Activated CD8-positive, alpha-beta T cell treated with anti-CD3 and anti-CD28 coated beads, Interleukin-2, amount 10 ng/mL, durations not matched to agents 7 days and 5 days (primary cell): Measurements from ENCODE around the gene KCNQ2. TPM values are rescaled to one million over a fixed set of nuclear protein-coding genes. Genes with fewer than 3 reads are reported as not detected.
"Not testable (repeated sequence)": the region's sequence is repeated elsewhere in the genome, so short reads cannot be mapped to it uniquely, and the experiment has no call there.

Experiments
- ATAC-seq: fragments of 150-1000 bp; cut with Tn5 transposase; one replicate; pipeline ENCODE4 v1.10.0; 2021; ENCODE audit warnings: moderate library complexity
- CTCF ChIA-PET: fragments of 350-600 bp; sonication (Branson Sonifier 250); formaldehyde crosslinking; loops from one replicate; lab custom pipeline; 2021; ENCODE audit warnings: antibody characterized with exemption; lab: Charles Lee
- POLR2A ChIA-PET: fragments of 350-600 bp; sonication (Branson Sonifier 250); formaldehyde crosslinking; loops from one replicate; lab custom pipeline; 2021; ENCODE audit warnings: antibody characterized with exemption; lab: Charles Lee
- DNase-seq: peaks from one replicate; pipeline ENCODE4 v3.0.0-alpha.2; 2020
- H3K27ac Mint-ChIP-seq: one replicate; pipeline ENCODE4 v1.8.0; 2021; ENCODE audit warnings: mild to moderate bottlenecking, mixed read lengths
- H3K27me3 Mint-ChIP-seq: one replicate; pipeline ENCODE4 v1.8.0; 2021; ENCODE audit warnings: low read depth, mixed read lengths
- H3K36me3 Mint-ChIP-seq: one replicate; pipeline ENCODE4 v1.8.0; 2021; ENCODE audit warnings: low read depth, mixed read lengths
- H3K4me1 Mint-ChIP-seq: one replicate; pipeline ENCODE4 v1.8.0; 2021; ENCODE audit warnings: low read depth, mixed read lengths
- H3K4me3 Mint-ChIP-seq: one replicate; pipeline ENCODE4 v1.8.0; 2021; ENCODE audit warnings: mild to moderate bottlenecking, mixed read lengths
- H3K9me3 Mint-ChIP-seq: one replicate; pipeline ENCODE4 v1.8.0; 2022; ENCODE audit warnings: mixed read lengths; ENCODE audit not compliant: insufficient read depth
- total RNA-seq, 2 experiments: library from RNA; stranded (reverse); gene quantifications; one replicate each; pipeline ENCODE4 v1.2.3, GENCODE V29; 2021

The KCNQ2 gene
- total RNA-seq, 2 experiments from 2014 or later = not detected

DNA sequence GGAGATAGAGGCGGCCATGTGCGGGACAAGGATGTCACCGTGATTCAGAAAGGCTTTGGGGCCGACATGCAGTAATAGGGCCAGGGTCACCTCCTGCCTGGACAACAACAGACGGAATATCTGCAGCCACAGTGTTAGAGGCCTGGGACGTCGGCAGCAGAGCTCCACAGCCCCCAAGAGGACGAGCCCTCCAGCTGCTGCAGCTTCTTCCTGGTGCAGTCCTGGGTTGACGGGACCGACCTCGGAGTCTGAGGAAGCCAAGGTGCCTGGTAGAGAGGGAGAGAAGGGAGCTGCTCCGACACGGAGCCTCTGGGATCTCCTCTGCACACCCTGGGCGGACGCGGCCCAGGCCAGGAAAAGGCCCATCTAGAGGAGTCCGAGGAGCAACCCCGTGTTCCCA, 88.1 kb downstream of the KCNQ2 start:
- DNase-seq = no peak
- peaks cover 21% of the 10 kb centered on the region for H3K9me3 Mint-ChIP-seq
- H3K36me3 Mint-ChIP-seq = no peaks in the 10 kb centered on the region
- ChIA-PET CTCF (no interaction called here), POLR2A (no interaction called here)
- no peaks in the 10 kb centered on the region for H3K4me1 Mint-ChIP-seq
- H3K27me3 Mint-ChIP-seq = peaks cover 1% of the 10 kb centered on the region
- H3K27ac Mint-ChIP-seq = no peak overlapping the region
- ATAC-seq = no peak
- H3K4me3 Mint-ChIP-seq = no peak overlapping the region

DNA sequence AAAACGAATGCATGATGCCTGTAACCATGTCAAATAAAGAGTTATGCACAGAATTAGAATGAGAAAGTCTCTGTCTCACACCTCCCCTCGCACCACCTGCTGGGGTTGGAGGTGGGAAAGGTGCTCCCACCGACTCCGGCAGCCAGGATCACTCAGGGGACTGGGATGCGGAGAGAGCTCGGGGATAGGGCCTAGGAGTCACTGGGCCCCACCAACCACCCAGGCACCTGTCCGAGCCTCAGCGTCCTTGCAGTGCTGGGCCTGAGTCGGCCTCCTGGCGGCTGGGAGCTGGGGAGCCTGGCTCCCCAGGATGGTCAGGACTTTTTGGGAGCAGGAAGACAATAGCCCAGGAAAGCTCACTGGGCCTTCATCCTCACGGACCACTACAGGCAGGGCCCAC, 88.9 kb downstream of the KCNQ2 start:
- no peak overlapping the region for H3K4me3 Mint-ChIP-seq
- no peak overlapping the region for H3K27ac Mint-ChIP-seq
- no peaks in the 10 kb centered on the region for H3K4me1 Mint-ChIP-seq
- no peaks in the 10 kb centered on the region for H3K36me3 Mint-ChIP-seq
- peaks cover 21% of the 10 kb centered on the region for H3K9me3 Mint-ChIP-seq
- DNase-seq (no peak), ATAC-seq (no peak)
- no peaks in the 10 kb centered on the region for H3K27me3 Mint-ChIP-seq
- POLR2A ChIA-PET = no interaction called here
- CTCF ChIA-PET = no interaction called here

DNA sequence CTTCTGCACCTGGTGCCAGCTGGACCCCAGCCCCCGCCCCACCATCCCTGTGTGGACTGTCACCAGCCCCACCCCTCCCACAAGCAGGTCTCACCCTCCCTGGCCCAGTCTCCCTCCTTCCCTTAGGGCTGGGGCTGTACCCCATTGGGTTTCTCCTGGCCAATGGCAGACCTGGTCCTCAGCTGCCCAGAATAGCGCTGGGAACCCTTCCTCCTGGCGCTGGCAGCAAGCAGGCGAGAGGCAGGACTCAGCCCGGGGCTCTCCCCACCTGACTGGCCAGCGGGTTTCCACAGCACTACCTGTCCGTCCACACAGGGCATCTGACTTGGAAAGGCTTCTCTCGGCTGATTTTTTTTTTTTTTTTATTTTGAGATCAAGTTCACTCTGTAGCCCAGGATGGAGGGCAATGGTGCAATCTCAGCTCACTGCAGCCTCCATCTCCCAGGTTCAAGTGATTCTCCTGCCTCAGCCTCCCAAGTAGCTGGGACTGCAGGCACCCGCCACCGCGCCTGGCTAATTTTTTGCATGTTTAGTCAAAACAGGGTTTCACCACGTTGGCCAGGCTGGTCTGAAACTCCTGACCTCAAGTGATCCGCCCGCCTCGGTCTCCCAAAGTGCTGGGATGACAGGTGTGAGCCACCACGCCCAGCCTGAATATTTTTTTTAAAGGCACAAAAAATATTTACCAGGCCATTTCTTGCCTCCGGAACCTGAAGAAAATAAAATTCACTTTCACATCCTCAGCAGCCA, 89.7 kb downstream of the KCNQ2 start:
- H3K9me3 Mint-ChIP-seq = peaks cover 21% of the 10 kb centered on the region
- no peaks in the 10 kb centered on the region for H3K4me1 Mint-ChIP-seq
- ChIA-PET POLR2A (no interaction called here), CTCF (interaction anchor here (1.2 to 3.3 kb wide), 4 partner anchors 12 to 159 kb away, joined by 3 to 25 read pairs (median 15); no protein-coding TSS in a partner anchor)
- no peak overlapping the region for H3K27ac Mint-ChIP-seq
- ATAC-seq (no peak), DNase-seq (no peak)
- H3K36me3 Mint-ChIP-seq = no peaks in the 10 kb centered on the region
- H3K27me3 Mint-ChIP-seq = no peaks in the 10 kb centered on the region
- no peak overlapping the region for H3K4me3 Mint-ChIP-seq

DNA sequence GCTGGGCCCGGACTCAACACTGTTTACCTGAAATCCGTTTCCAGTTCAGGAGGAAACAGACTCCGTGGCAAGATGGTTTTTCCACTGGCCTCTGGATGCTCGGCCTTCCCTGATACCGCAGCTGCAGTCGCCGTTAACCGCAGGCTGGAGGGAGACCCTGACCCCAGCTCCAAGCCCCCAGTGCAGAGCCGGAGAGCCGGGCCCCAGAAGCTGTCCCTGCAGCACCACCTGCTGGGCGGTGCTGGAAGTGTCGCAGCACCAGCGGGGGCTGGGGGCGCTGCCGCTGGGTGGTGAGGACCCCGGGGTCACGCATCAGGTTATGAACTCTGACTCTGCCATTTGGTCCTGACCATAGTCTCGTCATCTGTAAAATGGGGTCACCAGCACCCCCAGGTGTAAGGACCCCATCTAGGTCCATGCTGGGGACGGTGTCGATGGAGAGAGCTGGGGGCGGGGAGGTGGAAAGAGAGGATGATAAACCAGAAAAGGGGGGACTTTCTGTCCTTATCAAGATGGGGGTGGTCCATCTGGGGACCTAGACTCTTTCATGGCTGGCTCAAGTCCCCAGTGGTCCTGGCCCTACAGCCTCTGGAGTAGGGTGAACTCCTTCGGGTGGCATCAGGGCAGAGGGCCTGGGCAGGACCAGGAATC, 90.5 kb downstream of the KCNQ2 start:
- CTCF ChIA-PET = interaction anchor here (1.2 to 3.3 kb wide), 4 partner anchors 11 to 158 kb away, joined by 3 to 25 read pairs (median 15); no protein-coding TSS in a partner anchor
- Mint-ChIP-seq H3K27me3 (peaks cover 4% of the 10 kb centered on the region), H3K4me3 (no peak overlapping the region), H3K4me1 (no peaks in the 10 kb centered on the region), H3K9me3 (peaks cover 17% of the 10 kb centered on the region), H3K36me3 (no peaks in the 10 kb centered on the region), H3K27ac (no peak overlapping the region)
- DNase-seq (peak; percentile 39), ATAC-seq (peak; percentile 61)
- POLR2A ChIA-PET = no interaction called here

DNA sequence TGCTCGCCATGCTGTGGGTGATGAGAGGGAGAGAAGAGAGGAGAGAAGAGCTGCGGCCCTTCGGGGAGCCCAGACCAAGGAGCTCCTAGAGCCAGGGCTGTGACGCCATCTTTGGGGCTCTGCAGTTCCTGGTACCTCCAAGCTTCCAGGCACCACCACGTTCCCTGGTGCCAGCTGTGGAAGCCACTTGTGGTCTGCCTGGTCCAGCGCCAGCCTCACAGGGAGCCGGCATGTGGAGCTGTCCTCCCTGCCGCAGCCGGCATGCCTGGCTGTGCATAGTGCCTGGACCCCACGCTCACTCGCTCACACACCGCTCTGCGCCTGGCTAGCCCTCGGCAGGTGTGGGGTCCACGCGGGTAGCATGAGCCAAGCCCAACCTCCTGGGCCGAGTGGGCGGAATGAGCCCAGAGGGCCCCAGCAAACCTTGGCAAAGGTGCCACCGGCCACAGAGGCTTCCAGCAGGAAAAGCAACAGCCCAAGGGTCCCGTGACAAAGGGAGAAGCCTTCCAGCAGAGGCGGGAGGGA, 92.0 kb downstream of the KCNQ2 start:
- H3K4me1 Mint-ChIP-seq = no peaks in the 10 kb centered on the region
- peaks cover 8% of the 10 kb centered on the region for H3K9me3 Mint-ChIP-seq
- peaks cover 4% of the 10 kb centered on the region for H3K27me3 Mint-ChIP-seq
- no peak for ATAC-seq
- POLR2A ChIA-PET = no interaction called here
- H3K27ac Mint-ChIP-seq = no peak overlapping the region
- CTCF ChIA-PET = interaction anchor here (2.9 to 3.3 kb wide), 2 partner anchors 71 to 157 kb away, joined by 25 read pairs; no protein-coding TSS in a partner anchor
- DNase-seq = no peak
- H3K4me3 Mint-ChIP-seq = no peak overlapping the region
- no peaks in the 10 kb centered on the region for H3K36me3 Mint-ChIP-seq

DNA sequence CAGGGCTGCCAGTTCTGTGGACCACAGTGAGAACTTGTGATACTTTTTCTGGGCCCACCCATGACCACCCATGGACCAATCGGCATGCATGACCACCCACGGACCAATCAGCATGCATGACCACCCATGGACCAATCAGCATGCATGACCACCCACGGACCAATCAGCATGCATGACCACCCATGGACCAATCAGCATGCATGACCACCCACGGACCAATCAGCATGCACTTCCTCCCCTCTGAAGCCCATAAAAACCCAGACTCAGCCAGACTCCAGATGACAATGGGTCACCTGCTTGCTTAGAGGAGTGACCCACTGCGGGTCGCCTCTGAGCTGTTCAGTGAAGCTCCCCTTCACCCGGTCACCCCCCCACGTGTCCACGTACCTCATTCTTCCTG, 92.6 kb downstream of the KCNQ2 start:
- ATAC-seq, H3K27me3 Mint-ChIP-seq, POLR2A ChIA-PET, H3K4me1 Mint-ChIP-seq, DNase-seq, H3K9me3 Mint-ChIP-seq, H3K27ac Mint-ChIP-seq, H3K4me3 Mint-ChIP-seq, H3K36me3 Mint-ChIP-seq: not testable (repeated sequence)
- CTCF ChIA-PET = interaction anchor here (2.9 to 3.3 kb wide), 2 partner anchors 70 to 156 kb away, joined by 25 read pairs; no protein-coding TSS in a partner anchor

DNA sequence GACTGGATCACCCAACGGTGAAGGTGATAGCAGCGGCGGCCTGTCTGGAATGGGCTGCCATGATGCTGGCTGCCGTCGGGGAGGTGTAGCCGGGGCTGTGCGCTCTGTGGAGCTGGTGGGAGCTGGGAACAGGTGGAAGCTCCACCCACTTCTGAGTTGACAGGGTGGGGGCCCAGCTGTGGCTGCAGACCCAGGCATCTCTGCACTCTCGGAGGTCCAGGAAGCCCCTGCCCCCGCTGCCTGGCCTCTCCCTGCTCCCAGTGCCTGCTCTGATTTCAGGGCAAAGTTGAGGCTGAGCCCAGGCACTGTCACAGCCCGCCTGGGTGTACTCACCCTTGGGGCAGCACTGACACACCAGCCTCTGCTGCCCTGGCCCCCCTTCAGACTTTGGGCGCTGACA, 93.2 kb downstream of the KCNQ2 start:
- H3K4me1 Mint-ChIP-seq = no peaks in the 10 kb centered on the region

DNA sequence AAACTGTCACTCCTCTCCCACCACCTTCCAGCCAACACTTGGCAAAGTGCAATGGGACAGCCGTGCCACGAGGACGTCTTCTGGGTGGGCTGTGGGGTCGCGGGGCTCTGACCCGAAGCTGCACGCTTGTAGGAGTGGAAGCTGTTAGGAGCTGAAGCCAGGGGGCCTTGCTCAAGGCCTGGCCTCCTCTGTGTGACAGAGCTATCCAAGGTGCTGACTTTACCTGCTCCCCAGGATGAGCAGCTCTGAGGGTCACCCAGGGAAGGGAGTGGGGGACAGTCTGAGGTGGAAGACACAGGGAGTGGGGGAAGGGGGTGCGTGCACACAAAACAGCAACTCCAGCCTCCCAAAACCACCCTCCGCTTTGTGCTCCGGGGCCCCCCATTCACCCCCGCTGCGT, 93.8 kb downstream of the KCNQ2 start:
- no peak for DNase-seq
- no peaks in the 10 kb centered on the region for H3K4me1 Mint-ChIP-seq
- H3K36me3 Mint-ChIP-seq = no peaks in the 10 kb centered on the region
- no peak overlapping the region for H3K27ac Mint-ChIP-seq
- H3K9me3 Mint-ChIP-seq = no peaks in the 10 kb centered on the region
- H3K27me3 Mint-ChIP-seq = peaks cover 4% of the 10 kb centered on the region
- no peak for ATAC-seq
- no peak overlapping the region for H3K4me3 Mint-ChIP-seq
- ChIA-PET CTCF (interaction anchor here (1.4 to 2.3 kb wide), 2 partner anchors 69 to 155 kb away, joined by 4 to 7 read pairs; no protein-coding TSS in a partner anchor), POLR2A (no interaction called here)

More for the DNA sequence above, 93.2 kb downstream of the KCNQ2 start:
- Mint-ChIP-seq H3K4me3 (no peak overlapping the region), H3K27me3 (peaks cover 4% of the 10 kb centered on the region), H3K9me3 (no peaks in the 10 kb centered on the region), H3K36me3 (no peaks in the 10 kb centered on the region), H3K27ac (no peak overlapping the region)
- ATAC-seq (no peak), DNase-seq (no peak)
- ChIA-PET CTCF (interaction anchor here (2.3 kb wide), 1 partner anchor 69 kb away, joined by 7 read pairs; no protein-coding TSS in a partner anchor), POLR2A (no interaction called here)

DNA sequence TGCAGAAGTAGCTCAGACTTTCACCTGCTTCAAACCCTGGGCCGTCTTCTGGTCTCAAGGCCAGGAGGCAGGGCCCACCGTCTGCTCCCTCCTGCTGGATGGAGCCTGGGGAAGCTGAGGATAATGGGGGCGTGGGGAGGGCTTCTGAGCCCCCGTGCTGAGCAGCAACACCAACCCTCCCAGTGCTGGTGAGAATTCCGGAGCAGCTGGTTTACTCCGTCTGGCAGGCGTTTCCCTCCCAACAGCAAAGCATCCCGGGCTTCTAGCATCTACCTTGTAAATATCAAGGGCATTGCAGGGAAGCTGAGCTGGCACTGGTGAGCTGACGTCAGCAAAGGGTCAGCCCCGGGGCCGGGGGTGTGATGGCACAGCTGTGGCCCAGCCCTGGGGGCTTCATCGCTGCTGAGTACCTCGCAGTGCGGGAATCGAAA, 94.5 kb downstream of the KCNQ2 start:
- no peak for ATAC-seq
- CTCF ChIA-PET = interaction anchor here (1.4 to 2.3 kb wide), 2 partner anchors 68 to 155 kb away, joined by 4 to 7 read pairs; no protein-coding TSS in a partner anchor
- no peak overlapping the region for H3K4me3 Mint-ChIP-seq

DNA sequence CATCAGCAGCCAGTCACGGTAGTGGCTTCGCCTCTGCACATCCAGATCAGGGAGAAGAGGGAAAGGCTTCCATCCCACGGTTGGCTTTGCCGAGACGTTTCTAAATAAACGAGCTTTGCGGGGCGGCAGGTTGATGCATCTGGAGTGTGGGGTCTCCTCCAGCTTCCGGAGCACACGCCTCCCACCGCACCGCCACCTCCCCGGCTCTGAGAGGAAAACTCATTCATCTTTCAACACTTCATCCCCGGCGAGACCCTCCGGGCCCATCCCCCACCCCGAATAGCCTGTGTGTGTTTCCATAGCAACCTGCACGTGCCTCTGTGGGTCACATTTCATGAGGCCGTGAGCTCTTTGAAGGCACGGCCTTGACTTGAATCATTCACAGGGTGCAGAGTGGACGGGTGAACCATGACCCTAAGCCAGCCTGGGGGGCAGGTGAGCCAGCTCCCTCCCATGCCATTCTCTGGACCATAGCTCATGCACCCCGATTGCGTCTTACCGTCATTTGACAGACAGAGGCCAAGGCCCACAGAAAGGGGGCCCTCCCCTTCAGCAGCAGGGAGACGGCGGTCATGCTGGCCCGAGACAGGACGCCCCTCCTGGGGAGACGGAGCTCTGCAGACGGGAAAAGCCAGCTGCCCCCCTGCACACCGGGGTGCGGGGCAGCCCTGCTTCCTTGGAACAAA, 95.1 kb downstream of the KCNQ2 start:
- ChIA-PET CTCF (interaction anchor here (1.4 to 2.3 kb wide), 2 partner anchors 68 to 154 kb away, joined by 4 to 7 read pairs; no protein-coding TSS in a partner anchor), POLR2A (interaction anchor here (0.6 kb wide), 1 partner anchor 28 kb away, joined by 3 read pairs; no protein-coding TSS in a partner anchor)
- Mint-ChIP-seq H3K36me3 (no peaks in the 10 kb centered on the region), H3K9me3 (no peaks in the 10 kb centered on the region), H3K4me3 (no peak overlapping the region), H3K27me3 (peaks cover 4% of the 10 kb centered on the region), H3K27ac (no peak overlapping the region), H3K4me1 (no peaks in the 10 kb centered on the region)
- DNase-seq = no peak
- ATAC-seq = no peak

More for the DNA sequence above, 94.5 kb downstream of the KCNQ2 start:
- POLR2A ChIA-PET = no interaction called here
- Mint-ChIP-seq H3K36me3 (no peaks in the 10 kb centered on the region), H3K4me1 (no peaks in the 10 kb centered on the region), H3K27ac (no peak overlapping the region), H3K27me3 (peaks cover 4% of the 10 kb centered on the region), H3K9me3 (no peaks in the 10 kb centered on the region)
- DNase-seq = no peak
